NT2/D1 (cell line): Measurements from ENCODE around the gene TBX1.

Experiments used
- DNase-seq: peaks from one replicate; pipeline ENCODE4 v3.0.0-alpha.2; 2011; ENCODE audit warnings: low read depth, low spot score
- H3K27me3 ChIP-seq: 2 replicates; pipeline ENCODE4 v1.6.0; 2011; ENCODE audit warnings: mild to moderate bottlenecking; ENCODE audit not compliant: insufficient read length, insufficient read depth
- H3K36me3 ChIP-seq: 2 replicates; pipeline ENCODE4 v1.6.1; 2011; ENCODE audit warnings: mild to moderate bottlenecking, low read length, mixed read lengths; ENCODE audit not compliant: insufficient read depth, insufficient read length
- H3K4me1 ChIP-seq: 2 replicates; pipeline ENCODE4 v1.5.1; 2011; ENCODE audit not compliant: insufficient read depth, insufficient read length
- H3K4me3 ChIP-seq: 2 replicates; pipeline ENCODE4 v1.5.1; 2011; ENCODE audit warnings: low read depth; ENCODE audit not compliant: insufficient read length
- H3K9ac ChIP-seq: 2 replicates; pipeline ENCODE4 v1.6.0; 2011; ENCODE audit warnings: low read depth; ENCODE audit not compliant: insufficient read length
- H3K9me3 ChIP-seq: 2 replicates; pipeline ENCODE4 v1.5.1; 2011; ENCODE audit warnings: mild to moderate bottlenecking, low read length; ENCODE audit not compliant: insufficient read depth
- SUZ12 ChIP-seq: IDR thresholded peaks from 2 replicates; pipeline ENCODE4 v1.6.1; 2011; ENCODE audit not compliant: insufficient read length, insufficient read depth; ENCODE audit errors: extremely low read depth
- YY1 ChIP-seq: IDR thresholded peaks from 2 replicates; pipeline ENCODE4 v1.6.1; 2011; ENCODE audit not compliant: insufficient read length, insufficient read depth
- ZNF274 ChIP-seq: IDR thresholded peaks from 2 replicates; pipeline ENCODE4 v1.6.1; 2011; ENCODE audit warnings: mild to moderate bottlenecking, low read depth, low read length

Gene TBX1

GRCh38 chr22:19742160-19743066 lies 18.2 kb upstream of the TBX1 start:
- no peaks in the 10 kb centered on the region for H3K36me3 ChIP-seq
- H3K4me1 ChIP-seq, result peaks cover 16% of the 10 kb centered on the region
- no peak overlapping the region for H3K9ac ChIP-seq
- no peak for TF ChIP-seq ZNF274
- no peak for TF ChIP-seq YY1
- TF ChIP-seq SUZ12, result no peak
- H3K4me3 ChIP-seq, result no peak overlapping the region
- no peaks in the 10 kb centered on the region for H3K27me3 ChIP-seq
- H3K9me3 ChIP-seq, result no peaks in the 10 kb centered on the region
- no peak for DNase-seq

GRCh38 chr22:19743081-19743480 lies 17.5 kb upstream of the TBX1 start:
- H3K9ac ChIP-seq, result no peak overlapping the region
- no peaks in the 10 kb centered on the region for H3K9me3 ChIP-seq
- TF ChIP-seq YY1, result no peak
- no peak for TF ChIP-seq SUZ12
- no peak for TF ChIP-seq ZNF274
- H3K27me3 ChIP-seq, result no peaks in the 10 kb centered on the region
- H3K4me1 ChIP-seq, result peaks cover 13% of the 10 kb centered on the region
- no peak for DNase-seq
- no peaks in the 10 kb centered on the region for H3K36me3 ChIP-seq
- H3K4me3 ChIP-seq, result no peak overlapping the region

- Histone ChIP-seq H3K4me3 (no peak overlapping the region), H3K4me1 (peaks cover 11% of the 10 kb centered on the region), H3K9ac (no peak overlapping the region), H3K36me3 (no peaks in the 10 kb centered on the region), H3K27me3 (no peaks in the 10 kb centered on the region), H3K9me3 (no peaks in the 10 kb centered on the region)
- no peak for TF ChIP-seq YY1
- no peak for TF ChIP-seq SUZ12
- no peak for DNase-seq
Observed at GRCh38 chr22:19743651-19744050, 16.9 kb upstream of the TBX1 start.

GRCh38 chr22:19744350-19745006 lies 16.1 kb upstream of the TBX1 start:
- no peak for TF ChIP-seq ZNF274
- no peak for TF ChIP-seq SUZ12
- TF ChIP-seq YY1, result no peak
- Histone ChIP-seq H3K27me3 (no peaks in the 10 kb centered on the region), H3K36me3 (no peaks in the 10 kb centered on the region), H3K4me3 (no peak overlapping the region), H3K9me3 (no peaks in the 10 kb centered on the region), H3K4me1 (peaks cover 6% of the 10 kb centered on the region), H3K9ac (no peak overlapping the region)
- no peak for DNase-seq

GRCh38 chr22:19745155-19746101 lies 15.2 kb upstream of the TBX1 start:
- TF ChIP-seq YY1, result no peak
- TF ChIP-seq ZNF274, result no peak
- no peak for TF ChIP-seq SUZ12
- no peaks in the 10 kb centered on the region for H3K36me3 ChIP-seq
- no peak overlapping the region for H3K9ac ChIP-seq
- H3K27me3 ChIP-seq, result no peaks in the 10 kb centered on the region
- peaks cover 9% of the 10 kb centered on the region for H3K4me1 ChIP-seq
- no peak overlapping the region for H3K4me3 ChIP-seq
- no peak for DNase-seq
- no peaks in the 10 kb centered on the region for H3K9me3 ChIP-seq

- H3K9ac ChIP-seq, result no peak overlapping the region
- no peak for TF ChIP-seq ZNF274
- TF ChIP-seq YY1, result no peak
- no peak for TF ChIP-seq SUZ12
- H3K9me3 ChIP-seq, result no peaks in the 10 kb centered on the region
- DNase-seq, result no peak
- H3K4me3 ChIP-seq, result no peak overlapping the region
- H3K27me3 ChIP-seq, result no peaks in the 10 kb centered on the region
- no peaks in the 10 kb centered on the region for H3K36me3 ChIP-seq
- peaks cover 13% of the 10 kb centered on the region for H3K4me1 ChIP-seq
Observed at GRCh38 chr22:19746726-19747125, 13.9 kb upstream of the TBX1 start.
